Endodermal cell (in vitro differentiated cells): Measurements from ENCODE around the gene SESN1. TPM values are rescaled to one million over a fixed set of nuclear protein-coding genes. Genes with fewer than 3 reads are reported as not detected.

Experiments
- DNase-seq: peaks from one replicate; pipeline ENCODE4 v3.0.0-alpha.2; 2017
- H3K27ac ChIP-seq: 2 replicates; pipeline ENCODE4 v1.5.1; 2013; ENCODE audit warnings: mild to moderate bottlenecking, low read depth, low read length, moderate library complexity
- H3K27me3 ChIP-seq: 2 replicates; pipeline ENCODE4 v1.6.1; 2013; ENCODE audit warnings: mild to moderate bottlenecking, low read length, moderate library complexity; ENCODE audit not compliant: insufficient read depth, control insufficient read depth, poor library complexity, severe bottlenecking
- H3K36me3 ChIP-seq: 2 replicates; pipeline ENCODE4 v1.7.0; 2013; ENCODE audit warnings: mild to moderate bottlenecking, low read length, moderate library complexity; ENCODE audit not compliant: control insufficient read depth, insufficient read depth
- H3K4me1 ChIP-seq: one replicate; pipeline ENCODE4 v1.7.0; 2013; ENCODE audit warnings: low read length; ENCODE audit not compliant: control insufficient read depth, insufficient read depth
- H3K4me3 ChIP-seq: 2 replicates; pipeline ENCODE4 v1.5.1; 2013; ENCODE audit warnings: mild to moderate bottlenecking, low read length, moderate library complexity
- H3K9ac ChIP-seq: 2 replicates; pipeline ENCODE4 v1.6.1; 2013; ENCODE audit warnings: mild to moderate bottlenecking, low read length, moderate library complexity; ENCODE audit not compliant: poor library complexity, severe bottlenecking; ENCODE audit errors: extremely low read depth
- H3K9me3 ChIP-seq: 2 replicates; pipeline ENCODE4 v1.6.1; 2013; ENCODE audit warnings: mild to moderate bottlenecking, low read length, moderate library complexity; ENCODE audit not compliant: control insufficient read depth
- H3K27ac Mint-ChIP-seq: 2 replicates; pipeline ENCODE4 v1.8.0; 2020; ENCODE audit warnings: mixed read lengths
- H3K27me3 Mint-ChIP-seq: 2 replicates; pipeline ENCODE4 v1.8.0; 2021; ENCODE audit warnings: mild to moderate bottlenecking, mixed read lengths; ENCODE audit not compliant: insufficient read depth
- H3K36me3 Mint-ChIP-seq: 2 replicates; pipeline ENCODE4 v1.8.0; 2020; ENCODE audit warnings: low read depth, mixed read lengths
- H3K4me1 Mint-ChIP-seq: 2 replicates; pipeline ENCODE4 v1.8.0; 2020; ENCODE audit warnings: mixed read lengths
- H3K4me3 Mint-ChIP-seq: 2 replicates; pipeline ENCODE4 v1.8.0; 2020; ENCODE audit warnings: mild to moderate bottlenecking, moderate library complexity, mixed read lengths
- H3K9me3 Mint-ChIP-seq: 2 replicates; pipeline ENCODE4 v1.8.0; 2020; ENCODE audit warnings: mild to moderate bottlenecking, mixed read lengths
- WGBS, 2 experiments: methylation state at CpG; one replicate each; pipeline versions ENCODE4 v1.1.5 to v1.1.7; 2013; ENCODE audit warnings: missing lambda C conversion rate in 2 of 2, mixed read lengths in 1 of 2; ENCODE audit not compliant: insufficient coverage in 1 of 2, insufficient read length in 1 of 2; 5-methylcytosine and 5-hydroxymethylcytosine counted together
- total RNA-seq, 2 donors: library from RNA; stranded (reverse); fragmentation: NEBNext Ultra II Directional in 1 of 2; extraction: Animal tissue kit (Norgen Biotek cat#: 25700) in 1 of 2; gene quantifications; 2 replicates in 1 of 2; 3 replicates in 1 of 2; pipeline ENCODE4 v1.2.1, GENCODE V29; 2021
- TF ChIP-seq, protein P1 (sequence below): fragments of 200-600 bp; sonication (generic); conservative IDR thresholded peaks from 2 replicates; pipeline ENCODE4 v1.5.0; 2021; ENCODE audit warnings: antibody characterized with exemption, mild to moderate bottlenecking

Gene SESN1
- total RNA-seq, 2 donors from 2014 or later, result 7.5 to 13.1 TPM

DNA sequence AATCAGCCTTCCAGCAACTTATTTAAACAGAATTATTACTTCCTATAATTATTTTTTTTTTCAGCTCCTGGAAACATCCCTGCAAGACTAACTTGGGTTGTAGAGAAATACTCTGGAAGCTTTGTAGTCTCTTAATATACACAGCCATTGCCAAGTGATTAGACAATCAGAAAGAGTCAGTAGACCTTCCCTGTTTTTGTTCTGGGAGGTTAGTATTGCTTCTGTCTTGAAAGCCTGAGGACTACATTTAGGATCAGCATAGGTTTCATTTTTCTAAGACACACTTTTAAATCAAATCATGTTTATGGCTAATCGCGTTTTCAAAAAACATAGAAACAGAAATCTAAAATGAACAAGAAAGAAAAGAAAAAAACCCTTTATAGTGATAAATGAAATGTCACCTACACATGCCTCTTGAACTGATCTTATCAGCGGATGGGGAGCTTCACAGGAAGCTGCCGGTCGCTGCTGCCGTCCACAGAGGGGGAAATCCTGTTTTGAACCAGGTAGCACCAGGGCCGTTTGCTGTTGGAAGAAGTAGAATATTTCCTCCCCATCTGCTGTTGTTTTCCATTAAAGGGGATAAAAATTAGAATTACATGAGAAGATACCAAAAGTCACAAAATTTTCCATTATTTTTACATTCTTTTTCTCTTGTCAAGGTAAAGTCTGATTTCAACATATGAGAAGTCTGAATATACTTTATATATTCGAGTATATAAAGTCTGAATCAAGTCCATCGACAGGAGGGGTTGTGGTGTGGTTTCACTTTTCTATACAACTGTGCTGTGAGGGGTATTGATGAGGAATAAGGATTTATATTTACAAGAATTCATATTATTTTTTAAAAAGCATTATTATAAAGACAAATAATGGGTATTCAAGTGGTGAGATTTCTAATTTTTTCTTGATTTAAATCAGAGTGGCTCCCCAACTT is 151.8 kb downstream of the SESN1 start:
- no peaks in the 10 kb centered on the region for H3K36me3 ChIP-seq
- no peak overlapping the region for H3K4me3 Mint-ChIP-seq
- peaks cover 8% of the 10 kb centered on the region for H3K4me1 Mint-ChIP-seq

DNA sequence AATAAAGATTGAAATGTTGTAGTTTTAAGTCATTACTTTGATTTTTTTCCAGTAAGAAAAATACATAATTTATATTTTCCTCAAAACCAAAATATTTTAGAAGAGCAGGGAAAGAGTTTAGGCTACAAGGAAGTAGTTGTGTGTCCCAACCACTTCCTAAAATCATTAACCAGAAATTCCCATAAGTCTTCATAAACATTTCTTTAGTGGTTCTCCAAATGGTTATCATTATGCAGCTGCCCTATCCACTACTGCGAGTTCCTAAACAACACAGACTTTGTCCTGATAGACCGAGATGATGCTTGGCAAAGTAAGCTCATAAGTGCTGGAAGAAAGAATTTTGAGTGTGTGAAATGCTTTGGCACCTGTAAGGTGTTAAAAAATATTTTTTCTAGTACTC is 152.8 kb downstream of the SESN1 start:
- peaks cover 7% of the 10 kb centered on the region for H3K9me3 ChIP-seq
- H3K27me3 ChIP-seq, result no peaks in the 10 kb centered on the region
- WGBS, 2 experiments, result 98 to 100% methylated on average over 1 to 2 of the region's 2 CpGs
- Mint-ChIP-seq H3K27ac (no peak overlapping the region), H3K27me3 (peaks cover 1% of the 10 kb centered on the region), H3K4me3 (no peak overlapping the region), H3K9me3 (peaks cover 2% of the 10 kb centered on the region), H3K36me3 (peaks cover 4% of the 10 kb centered on the region), H3K4me1 (peaks cover 8% of the 10 kb centered on the region)
- H3K36me3 ChIP-seq, result no peaks in the 10 kb centered on the region
- no peak overlapping the region for H3K4me3 ChIP-seq
- H3K4me1 ChIP-seq, result peaks cover 4% of the 10 kb centered on the region
- TF ChIP-seq, protein P1, sequence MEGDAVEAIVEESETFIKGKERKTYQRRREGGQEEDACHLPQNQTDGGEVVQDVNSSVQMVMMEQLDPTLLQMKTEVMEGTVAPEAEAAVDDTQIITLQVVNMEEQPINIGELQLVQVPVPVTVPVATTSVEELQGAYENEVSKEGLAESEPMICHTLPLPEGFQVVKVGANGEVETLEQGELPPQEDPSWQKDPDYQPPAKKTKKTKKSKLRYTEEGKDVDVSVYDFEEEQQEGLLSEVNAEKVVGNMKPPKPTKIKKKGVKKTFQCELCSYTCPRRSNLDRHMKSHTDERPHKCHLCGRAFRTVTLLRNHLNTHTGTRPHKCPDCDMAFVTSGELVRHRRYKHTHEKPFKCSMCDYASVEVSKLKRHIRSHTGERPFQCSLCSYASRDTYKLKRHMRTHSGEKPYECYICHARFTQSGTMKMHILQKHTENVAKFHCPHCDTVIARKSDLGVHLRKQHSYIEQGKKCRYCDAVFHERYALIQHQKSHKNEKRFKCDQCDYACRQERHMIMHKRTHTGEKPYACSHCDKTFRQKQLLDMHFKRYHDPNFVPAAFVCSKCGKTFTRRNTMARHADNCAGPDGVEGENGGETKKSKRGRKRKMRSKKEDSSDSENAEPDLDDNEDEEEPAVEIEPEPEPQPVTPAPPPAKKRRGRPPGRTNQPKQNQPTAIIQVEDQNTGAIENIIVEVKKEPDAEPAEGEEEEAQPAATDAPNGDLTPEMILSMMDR, result no peak
- no peak for DNase-seq
- H3K9ac ChIP-seq, result no peak overlapping the region
- H3K27ac ChIP-seq, result no peak overlapping the region

More for the DNA sequence above, 151.8 kb downstream of the SESN1 start:
- no peak overlapping the region for H3K27ac Mint-ChIP-seq
- H3K27me3 Mint-ChIP-seq, result peaks cover 2% of the 10 kb centered on the region
- Histone ChIP-seq H3K9ac (no peak overlapping the region), H3K9me3 (peaks cover 7% of the 10 kb centered on the region), H3K4me3 (no peak overlapping the region), H3K27me3 (no peaks in the 10 kb centered on the region), H3K27ac (no peak overlapping the region), H3K4me1 (peaks cover 4% of the 10 kb centered on the region)
- no peak for DNase-seq
- peaks cover 4% of the 10 kb centered on the region for H3K36me3 Mint-ChIP-seq
- H3K9me3 Mint-ChIP-seq, result peaks cover 2% of the 10 kb centered on the region
- WGBS, 2 experiments, result 90% methylated on average over 9 of the region's 9 CpGs; no CpG with 5 or more reads in 1 of the 2 experiments
- TF ChIP-seq, protein P1, result no peak

DNA sequence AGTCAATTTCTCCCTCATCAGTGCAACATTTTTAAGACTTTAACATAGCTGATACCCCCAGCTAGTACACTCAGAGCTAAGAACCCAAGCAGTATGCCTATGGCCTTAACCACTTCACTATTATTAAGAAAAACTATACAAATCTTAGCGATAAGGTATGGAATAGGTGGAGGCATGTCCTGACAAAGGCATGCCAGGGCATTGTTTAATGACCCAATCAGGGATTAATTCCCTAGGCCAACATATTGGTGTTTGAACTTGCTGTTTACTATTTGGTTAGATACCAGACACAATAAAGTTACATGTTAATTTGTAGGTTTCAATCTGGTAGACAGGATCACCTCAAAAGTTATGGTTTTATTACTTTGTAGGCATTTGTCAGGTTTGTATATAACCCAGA is 153.4 kb downstream of the SESN1 start:
- H3K9me3 ChIP-seq, result peaks cover 7% of the 10 kb centered on the region
- H3K36me3 ChIP-seq, result no peaks in the 10 kb centered on the region
- no peaks in the 10 kb centered on the region for H3K27me3 ChIP-seq
- no peak for DNase-seq
- no peak overlapping the region for H3K27ac ChIP-seq
- H3K27ac Mint-ChIP-seq, result no peak overlapping the region
- no peaks in the 10 kb centered on the region for H3K27me3 Mint-ChIP-seq
- peaks cover 2% of the 10 kb centered on the region for H3K9me3 Mint-ChIP-seq
- H3K4me3 ChIP-seq, result no peak overlapping the region
- H3K4me1 Mint-ChIP-seq, result peaks cover 6% of the 10 kb centered on the region
- H3K4me3 Mint-ChIP-seq, result no peak overlapping the region
- peaks cover 4% of the 10 kb centered on the region for H3K4me1 ChIP-seq
- peaks cover 4% of the 10 kb centered on the region for H3K36me3 Mint-ChIP-seq
- 96% methylated on average over 1 of the region's 1 CpG; no CpG with 5 or more reads in 1 of the 2 experiments for WGBS, 2 experiments
- TF ChIP-seq, protein P1, result no peak
- H3K9ac ChIP-seq, result no peak overlapping the region
